GM23338 (cell line): ENCODE measurements around the gene ZNF184.

Source experiments
- CREB1 ChIP-seq: fragments of 250-450 bp; sonication (Bioruptor Pico); IDR thresholded peaks from 2 replicates; pipeline ENCODE4 v1.5.0; 2020; ENCODE audit warnings: low read depth, mild to moderate bottlenecking, moderate library complexity
- EZH2 ChIP-seq: fragments of 200-600 bp; sonication (generic); IDR thresholded peaks from one replicate; pipeline ENCODE4 v1.8.0; 2017; ENCODE audit warnings: antibody characterized with exemption, mild to moderate bottlenecking, low read depth; ENCODE audit not compliant: unreplicated experiment
- EZH2phosphoT487 ChIP-seq: fragments of 200-600 bp; sonication (generic); IDR thresholded peaks from one replicate; pipeline ENCODE4 v1.8.1; 2018; ENCODE audit warnings: antibody characterized with exemption; ENCODE audit not compliant: unreplicated experiment
- JUNB ChIP-seq: IDR thresholded peaks from one replicate; pipeline ENCODE4 v1.6.1; 2016; ENCODE audit warnings: antibody characterized with exemption; ENCODE audit not compliant: unreplicated experiment
- POLR2AphosphoS5 ChIP-seq: IDR thresholded peaks from 2 replicates; pipeline ENCODE4 v1.6.1; 2016; ENCODE audit warnings: antibody characterized with exemption, low read depth
- ZNF114 ChIP-seq: fragments of 250-450 bp; sonication (Bioruptor Pico); IDR thresholded peaks from 2 replicates; pipeline ENCODE4 v1.5.0; 2020; ENCODE audit warnings: mild to moderate bottlenecking, moderate library complexity
- ZNF331 ChIP-seq: fragments of 250-450 bp; sonication (Bioruptor Pico); IDR thresholded peaks from 2 replicates; pipeline ENCODE4 v1.5.0; 2020; ENCODE audit warnings: low read depth, mild to moderate bottlenecking, moderate library complexity
- TF ChIP-seq, protein P1 (sequence below), 2 experiments: fragments of 200-600 bp in 1 of 2; sonication (generic) in 1 of 2; conservative IDR thresholded peaks; 2 replicates each; pipeline versions ENCODE4 v1.5.1 to v1.6.1; 2016 to 2017; ENCODE audit warnings: antibody characterized with exemption in 2 of 2, low read depth in 2 of 2, mild to moderate bottlenecking in 2 of 2, moderate library complexity in 1 of 2
- TF ChIP-seq, protein P2 (sequence below): IDR thresholded peaks from 2 replicates; pipeline ENCODE4 v1.6.1; 2016; ENCODE audit warnings: antibody characterized with exemption
- TF ChIP-seq, protein P3 (sequence below): fragments of 250-450 bp; sonication (Bioruptor Pico); IDR thresholded peaks from 2 replicates; pipeline ENCODE4 v1.5.0; 2020; ENCODE audit warnings: mild to moderate bottlenecking, moderate library complexity
- TF ChIP-seq, protein P4 (sequence below): IDR thresholded peaks from one replicate; pipeline ENCODE4 v1.6.1; 2018; ENCODE audit warnings: antibody characterized with exemption; ENCODE audit not compliant: unreplicated experiment

DNA sequence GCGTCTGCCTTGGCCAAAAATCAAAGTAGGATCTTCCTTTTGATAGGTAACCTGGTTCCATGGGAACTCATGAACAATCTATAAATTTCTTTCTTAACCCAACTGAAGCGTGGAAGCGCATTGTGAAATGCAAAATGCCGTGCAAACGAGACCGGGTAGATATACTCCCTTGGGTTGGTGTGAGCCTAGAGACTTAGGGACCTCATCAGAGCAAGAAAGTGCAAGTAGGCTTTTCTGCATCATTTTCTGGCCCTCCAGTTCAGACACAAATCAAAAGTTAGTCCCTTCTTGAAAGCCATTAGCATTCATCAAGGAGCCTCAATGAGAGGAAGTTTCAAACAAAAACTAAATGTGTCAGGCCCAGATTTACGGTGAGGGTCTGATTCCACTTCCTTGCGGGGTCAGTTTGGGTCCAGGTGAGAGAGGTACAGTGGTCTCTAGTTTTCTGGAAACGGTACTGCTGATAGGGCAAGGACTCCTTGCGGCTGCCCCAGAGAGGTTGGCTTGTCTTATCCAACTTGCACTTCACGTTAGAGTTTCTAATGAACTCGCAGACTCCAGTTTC is 5.3 kb upstream of the ZNF184 start:
- no peak for TF ChIP-seq EZH2
- TF ChIP-seq, protein P1, sequence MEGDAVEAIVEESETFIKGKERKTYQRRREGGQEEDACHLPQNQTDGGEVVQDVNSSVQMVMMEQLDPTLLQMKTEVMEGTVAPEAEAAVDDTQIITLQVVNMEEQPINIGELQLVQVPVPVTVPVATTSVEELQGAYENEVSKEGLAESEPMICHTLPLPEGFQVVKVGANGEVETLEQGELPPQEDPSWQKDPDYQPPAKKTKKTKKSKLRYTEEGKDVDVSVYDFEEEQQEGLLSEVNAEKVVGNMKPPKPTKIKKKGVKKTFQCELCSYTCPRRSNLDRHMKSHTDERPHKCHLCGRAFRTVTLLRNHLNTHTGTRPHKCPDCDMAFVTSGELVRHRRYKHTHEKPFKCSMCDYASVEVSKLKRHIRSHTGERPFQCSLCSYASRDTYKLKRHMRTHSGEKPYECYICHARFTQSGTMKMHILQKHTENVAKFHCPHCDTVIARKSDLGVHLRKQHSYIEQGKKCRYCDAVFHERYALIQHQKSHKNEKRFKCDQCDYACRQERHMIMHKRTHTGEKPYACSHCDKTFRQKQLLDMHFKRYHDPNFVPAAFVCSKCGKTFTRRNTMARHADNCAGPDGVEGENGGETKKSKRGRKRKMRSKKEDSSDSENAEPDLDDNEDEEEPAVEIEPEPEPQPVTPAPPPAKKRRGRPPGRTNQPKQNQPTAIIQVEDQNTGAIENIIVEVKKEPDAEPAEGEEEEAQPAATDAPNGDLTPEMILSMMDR (conservative IDR thresholded peaks at IDR 0.05; ENCODE audit: low read depth in 2 of 2): no peak
- TF ChIP-seq POLR2AphosphoS5: no peak
- TF ChIP-seq, protein P2, sequence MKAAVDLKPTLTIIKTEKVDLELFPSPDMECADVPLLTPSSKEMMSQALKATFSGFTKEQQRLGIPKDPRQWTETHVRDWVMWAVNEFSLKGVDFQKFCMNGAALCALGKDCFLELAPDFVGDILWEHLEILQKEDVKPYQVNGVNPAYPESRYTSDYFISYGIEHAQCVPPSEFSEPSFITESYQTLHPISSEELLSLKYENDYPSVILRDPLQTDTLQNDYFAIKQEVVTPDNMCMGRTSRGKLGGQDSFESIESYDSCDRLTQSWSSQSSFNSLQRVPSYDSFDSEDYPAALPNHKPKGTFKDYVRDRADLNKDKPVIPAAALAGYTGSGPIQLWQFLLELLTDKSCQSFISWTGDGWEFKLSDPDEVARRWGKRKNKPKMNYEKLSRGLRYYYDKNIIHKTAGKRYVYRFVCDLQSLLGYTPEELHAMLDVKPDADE: no peak
- no peak for TF ChIP-seq EZH2phosphoT487
- TF ChIP-seq JUNB: no peak
- no peak for TF ChIP-seq ZNF114 (CRISPR knock-in tag)
- no peak for TF ChIP-seq CREB1 (CRISPR knock-in tag)
- TF ChIP-seq, protein P3, sequence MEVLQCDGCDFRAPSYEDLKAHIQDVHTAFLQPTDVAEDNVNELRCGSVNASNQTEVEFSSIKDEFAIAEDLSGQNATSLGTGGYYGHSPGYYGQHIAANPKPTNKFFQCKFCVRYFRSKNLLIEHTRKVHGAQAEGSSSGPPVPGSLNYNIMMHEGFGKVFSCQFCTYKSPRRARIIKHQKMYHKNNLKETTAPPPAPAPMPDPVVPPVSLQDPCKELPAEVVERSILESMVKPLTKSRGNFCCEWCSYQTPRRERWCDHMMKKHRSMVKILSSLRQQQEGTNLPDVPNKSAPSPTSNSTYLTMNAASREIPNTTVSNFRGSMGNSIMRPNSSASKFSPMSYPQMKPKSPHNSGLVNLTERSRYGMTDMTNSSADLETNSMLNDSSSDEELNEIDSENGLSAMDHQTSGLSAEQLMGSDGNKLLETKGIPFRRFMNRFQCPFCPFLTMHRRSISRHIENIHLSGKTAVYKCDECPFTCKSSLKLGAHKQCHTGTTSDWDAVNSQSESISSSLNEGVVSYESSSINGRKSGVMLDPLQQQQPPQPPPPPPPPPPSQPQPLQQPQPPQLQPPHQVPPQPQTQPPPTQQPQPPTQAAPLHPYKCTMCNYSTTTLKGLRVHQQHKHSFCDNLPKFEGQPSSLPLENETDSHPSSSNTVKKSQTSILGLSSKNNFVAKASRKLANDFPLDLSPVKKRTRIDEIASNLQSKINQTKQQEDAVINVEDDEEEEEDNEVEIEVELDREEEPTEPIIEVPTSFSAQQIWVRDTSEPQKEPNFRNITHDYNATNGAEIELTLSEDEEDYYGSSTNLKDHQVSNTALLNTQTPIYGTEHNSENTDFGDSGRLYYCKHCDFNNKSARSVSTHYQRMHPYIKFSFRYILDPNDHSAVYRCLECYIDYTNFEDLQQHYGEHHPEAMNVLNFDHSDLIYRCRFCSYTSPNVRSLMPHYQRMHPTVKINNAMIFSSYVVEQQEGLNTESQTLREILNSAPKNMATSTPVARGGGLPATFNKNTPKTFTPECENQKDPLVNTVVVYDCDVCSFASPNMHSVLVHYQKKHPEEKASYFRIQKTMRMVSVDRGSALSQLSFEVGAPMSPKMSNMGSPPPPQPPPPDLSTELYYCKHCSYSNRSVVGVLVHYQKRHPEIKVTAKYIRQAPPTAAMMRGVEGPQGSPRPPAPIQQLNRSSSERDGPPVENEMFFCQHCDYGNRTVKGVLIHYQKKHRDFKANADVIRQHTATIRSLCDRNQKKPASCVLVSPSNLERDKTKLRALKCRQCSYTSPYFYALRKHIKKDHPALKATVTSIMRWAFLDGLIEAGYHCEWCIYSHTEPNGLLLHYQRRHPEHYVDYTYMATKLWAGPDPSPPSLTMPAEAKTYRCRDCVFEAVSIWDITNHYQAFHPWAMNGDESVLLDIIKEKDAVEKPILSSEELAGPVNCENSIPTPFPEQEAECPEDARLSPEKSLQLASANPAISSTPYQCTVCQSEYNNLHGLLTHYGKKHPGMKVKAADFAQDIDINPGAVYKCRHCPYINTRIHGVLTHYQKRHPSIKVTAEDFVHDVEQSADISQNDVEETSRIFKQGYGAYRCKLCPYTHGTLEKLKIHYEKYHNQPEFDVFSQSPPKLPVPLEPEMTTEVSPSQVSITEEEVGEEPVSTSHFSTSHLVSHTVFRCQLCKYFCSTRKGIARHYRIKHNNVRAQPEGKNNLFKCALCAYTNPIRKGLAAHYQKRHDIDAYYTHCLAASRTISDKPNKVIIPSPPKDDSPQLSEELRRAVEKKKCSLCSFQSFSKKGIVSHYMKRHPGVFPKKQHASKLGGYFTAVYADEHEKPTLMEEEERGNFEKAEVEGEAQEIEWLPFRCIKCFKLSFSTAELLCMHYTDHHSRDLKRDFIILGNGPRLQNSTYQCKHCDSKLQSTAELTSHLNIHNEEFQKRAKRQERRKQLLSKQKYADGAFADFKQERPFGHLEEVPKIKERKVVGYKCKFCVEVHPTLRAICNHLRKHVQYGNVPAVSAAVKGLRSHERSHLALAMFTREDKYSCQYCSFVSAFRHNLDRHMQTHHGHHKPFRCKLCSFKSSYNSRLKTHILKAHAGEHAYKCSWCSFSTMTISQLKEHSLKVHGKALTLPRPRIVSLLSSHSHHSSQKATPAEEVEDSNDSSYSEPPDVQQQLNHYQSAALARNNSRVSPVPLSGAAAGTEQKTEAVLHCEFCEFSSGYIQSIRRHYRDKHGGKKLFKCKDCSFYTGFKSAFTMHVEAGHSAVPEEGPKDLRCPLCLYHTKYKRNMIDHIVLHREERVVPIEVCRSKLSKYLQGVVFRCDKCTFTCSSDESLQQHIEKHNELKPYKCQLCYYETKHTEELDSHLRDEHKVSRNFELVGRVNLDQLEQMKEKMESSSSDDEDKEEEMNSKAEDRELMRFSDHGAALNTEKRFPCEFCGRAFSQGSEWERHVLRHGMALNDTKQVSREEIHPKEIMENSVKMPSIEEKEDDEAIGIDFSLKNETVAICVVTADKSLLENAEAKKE: no peak
- TF ChIP-seq, protein P4, sequence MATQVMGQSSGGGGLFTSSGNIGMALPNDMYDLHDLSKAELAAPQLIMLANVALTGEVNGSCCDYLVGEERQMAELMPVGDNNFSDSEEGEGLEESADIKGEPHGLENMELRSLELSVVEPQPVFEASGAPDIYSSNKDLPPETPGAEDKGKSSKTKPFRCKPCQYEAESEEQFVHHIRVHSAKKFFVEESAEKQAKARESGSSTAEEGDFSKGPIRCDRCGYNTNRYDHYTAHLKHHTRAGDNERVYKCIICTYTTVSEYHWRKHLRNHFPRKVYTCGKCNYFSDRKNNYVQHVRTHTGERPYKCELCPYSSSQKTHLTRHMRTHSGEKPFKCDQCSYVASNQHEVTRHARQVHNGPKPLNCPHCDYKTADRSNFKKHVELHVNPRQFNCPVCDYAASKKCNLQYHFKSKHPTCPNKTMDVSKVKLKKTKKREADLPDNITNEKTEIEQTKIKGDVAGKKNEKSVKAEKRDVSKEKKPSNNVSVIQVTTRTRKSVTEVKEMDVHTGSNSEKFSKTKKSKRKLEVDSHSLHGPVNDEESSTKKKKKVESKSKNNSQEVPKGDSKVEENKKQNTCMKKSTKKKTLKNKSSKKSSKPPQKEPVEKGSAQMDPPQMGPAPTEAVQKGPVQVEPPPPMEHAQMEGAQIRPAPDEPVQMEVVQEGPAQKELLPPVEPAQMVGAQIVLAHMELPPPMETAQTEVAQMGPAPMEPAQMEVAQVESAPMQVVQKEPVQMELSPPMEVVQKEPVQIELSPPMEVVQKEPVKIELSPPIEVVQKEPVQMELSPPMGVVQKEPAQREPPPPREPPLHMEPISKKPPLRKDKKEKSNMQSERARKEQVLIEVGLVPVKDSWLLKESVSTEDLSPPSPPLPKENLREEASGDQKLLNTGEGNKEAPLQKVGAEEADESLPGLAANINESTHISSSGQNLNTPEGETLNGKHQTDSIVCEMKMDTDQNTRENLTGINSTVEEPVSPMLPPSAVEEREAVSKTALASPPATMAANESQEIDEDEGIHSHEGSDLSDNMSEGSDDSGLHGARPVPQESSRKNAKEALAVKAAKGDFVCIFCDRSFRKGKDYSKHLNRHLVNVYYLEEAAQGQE: no peak
- no peak for TF ChIP-seq ZNF331
